ENCODE measurements around the gene NAA30.
A peak's percentile ranks its signal among the peaks of the same experiment; 100 is the strongest.
"Not testable (repeated sequence)": the region's sequence is repeated elsewhere in the genome, so short reads cannot be mapped to it uniquely, and the experiment has no call there.

NAA30 gene

GRCh38 chr14:57390037-57390805 lies at the start of gene NAA30:
TSS of gene NAA30 (plus strand) at chr14:57390586. CDS start at chr14:57390958, 372 bp downstream.
- DNase-seq (ENCODE audit: low read depth in 2 of 2) = peak; percentile 90 to 92

GRCh38 chr14:57343545-57344297 lies 46.7 kb upstream of the NAA30 start:
- DNase-seq (ENCODE audit: low read depth in 2 of 2) = not testable (repeated sequence)

- no peak for DNase-seq (ENCODE audit: low read depth in 2 of 2)
Observed at GRCh38 chr14:57345106-57345505, 45.3 kb upstream of the NAA30 start.

GRCh38 chr14:57346741-57347140 lies 43.6 kb upstream of the NAA30 start:
- DNase-seq (ENCODE audit: low read depth in 2 of 2) = no peak

GRCh38 chr14:57352396-57353170 lies 37.8 kb upstream of the NAA30 start:
- no peak for DNase-seq (ENCODE audit: low read depth in 2 of 2)

- DNase-seq (ENCODE audit: low read depth in 2 of 2) = no peak
Observed at GRCh38 chr14:57355081-57355800, 35.1 kb upstream of the NAA30 start.

GRCh38 chr14:57362361-57362760 lies 28.0 kb upstream of the NAA30 start:
- no peak for DNase-seq (ENCODE audit: low read depth in 2 of 2)

GRCh38 chr14:57364659-57365450 lies 25.5 kb upstream of the NAA30 start:
- no peak for DNase-seq (ENCODE audit: low read depth in 2 of 2)

GRCh38 chr14:57370187-57370586 lies 20.2 kb upstream of the NAA30 start:
- not testable (repeated sequence) for DNase-seq (ENCODE audit: low read depth in 2 of 2)

GRCh38 chr14:57371013-57371412 lies 19.4 kb upstream of the NAA30 start:
- no peak for DNase-seq (ENCODE audit: low read depth in 2 of 2)

GRCh38 chr14:57375156-57375555 lies 15.2 kb upstream of the NAA30 start:
- DNase-seq (ENCODE audit: low read depth in 2 of 2) = no peak

GRCh38 chr14:57378661-57379060 lies 11.7 kb upstream of the NAA30 start:
- DNase-seq (ENCODE audit: low read depth in 2 of 2) = no peak

- DNase-seq (ENCODE audit: low read depth in 2 of 2) = no peak
Observed at GRCh38 chr14:57380935-57381334, 9.5 kb upstream of the NAA30 start.

- DNase-seq (ENCODE audit: low read depth in 2 of 2) = no peak
Observed at GRCh38 chr14:57382283-57382682, 8.1 kb upstream of the NAA30 start.

- DNase-seq (ENCODE audit: low read depth in 2 of 2) = no peak
Observed at GRCh38 chr14:57383125-57383745, 7.2 kb upstream of the NAA30 start.

GRCh38 chr14:57388067-57388466 lies 2.3 kb upstream of the NAA30 start:
- DNase-seq (ENCODE audit: low read depth in 2 of 2) = no peak

GRCh38 chr14:57389646-57390036 lies 745 bp upstream of the NAA30 start:
- DNase-seq (ENCODE audit: low read depth in 2 of 2) = no peak

GRCh38 chr14:57390806-57391516 lies 575 bp downstream of the NAA30 start:
- DNase-seq (ENCODE audit: low read depth in 2 of 2) = no peak

GRCh38 chr14:57391517-57392195 lies 1.3 kb downstream of the NAA30 start:
- no peak for DNase-seq (ENCODE audit: low read depth in 2 of 2)

All from activated CD8-positive, alpha-beta memory T cell treated with anti-CD3 and anti-CD28 coated beads for 4 hours (primary cell).